Measurements from ENCODE around the gene C1orf115. TPM values are rescaled to one million over a fixed set of nuclear protein-coding genes. Genes with fewer than 3 reads are reported as not detected.
"Not testable (repeated sequence)": the region's sequence is repeated elsewhere in the genome, so short reads cannot be mapped to it uniquely, and the experiment has no call there.

Gene C1orf115
- total and polyA plus RNA-seq, 2 donors from 2014 or later: 29.0 to 53.8 TPM

DNA sequence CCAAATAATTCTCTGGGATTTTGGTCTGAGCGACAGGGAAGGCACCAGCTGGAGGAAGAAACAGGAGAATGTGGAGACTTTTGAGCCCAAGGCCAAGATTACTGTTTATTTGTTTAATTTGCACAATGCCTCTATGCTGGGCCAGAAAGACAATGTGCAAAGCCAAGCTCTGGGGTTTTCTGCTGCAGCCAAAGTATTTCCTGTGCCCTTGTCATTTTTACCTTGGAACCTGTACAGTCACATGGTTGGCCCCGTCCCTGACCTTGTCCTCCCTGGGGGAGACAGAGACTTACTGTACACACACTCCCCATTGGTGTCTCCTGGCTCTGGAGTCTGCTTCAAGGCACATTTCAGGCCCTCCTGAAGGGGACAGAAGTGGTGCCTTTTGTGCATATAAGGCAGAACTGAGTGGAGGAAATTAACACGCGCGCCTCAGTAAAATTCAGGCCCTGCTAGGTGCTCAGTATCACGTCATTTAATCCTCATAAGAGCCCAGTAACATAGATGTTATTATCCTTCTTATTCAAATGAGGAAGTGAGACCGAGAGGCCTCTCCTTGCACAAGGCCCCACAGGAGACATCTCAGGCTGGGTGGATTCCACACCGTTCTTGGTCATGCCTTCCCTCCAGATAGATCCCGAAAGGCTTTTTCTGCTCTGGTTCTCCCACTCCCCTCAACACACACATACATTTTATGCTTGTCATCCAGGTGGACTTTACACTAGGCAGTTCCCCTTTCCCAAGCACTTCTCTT, 21.1 kb downstream of the C1orf115 start:
- TF ChIP-seq CTCF (IDR thresholded peaks at IDR 0.05; ENCODE audit: borderline replicate concordance, extremely low read depth, insufficient read depth): no peak
- FAIRE-seq: no peak
- Histone ChIP-seq H3K27me3 (ENCODE audit: control insufficient read depth, insufficient read depth, low read length) (no peaks in the 10 kb centered on the region), H3K27ac (ENCODE audit: low read depth in 2 of 2, low read length in 2 of 2) (no peak overlapping the region), H3K9ac (ENCODE audit: low read length in 3 of 3) (no peak overlapping the region), H3K4me3 (ENCODE audit: low read length in 3 of 3) (no peak overlapping the region), H3K9me3 (ENCODE audit: control insufficient read depth in 2 of 3, insufficient read depth in 1 of 3, low read length in 3 of 3) (peaks cover 0 to 5% (median 0%) of the 10 kb centered on the region in 3 donors), H3K36me3 (ENCODE audit: control insufficient read depth in 2 of 3, insufficient read depth in 3 of 3, low read length in 3 of 3) (no peaks in the 10 kb centered on the region), H3K4me1 (ENCODE audit: control insufficient read depth in 2 of 3, insufficient read depth in 2 of 3, low read depth in 1 of 3, low read length in 3 of 3) (peaks cover 0 to 4% (median 3%) of the 10 kb centered on the region in 3 donors)
- no peak for DNase-seq
- intact Hi-C loops (cut with DNase I): no loop called here

DNA sequence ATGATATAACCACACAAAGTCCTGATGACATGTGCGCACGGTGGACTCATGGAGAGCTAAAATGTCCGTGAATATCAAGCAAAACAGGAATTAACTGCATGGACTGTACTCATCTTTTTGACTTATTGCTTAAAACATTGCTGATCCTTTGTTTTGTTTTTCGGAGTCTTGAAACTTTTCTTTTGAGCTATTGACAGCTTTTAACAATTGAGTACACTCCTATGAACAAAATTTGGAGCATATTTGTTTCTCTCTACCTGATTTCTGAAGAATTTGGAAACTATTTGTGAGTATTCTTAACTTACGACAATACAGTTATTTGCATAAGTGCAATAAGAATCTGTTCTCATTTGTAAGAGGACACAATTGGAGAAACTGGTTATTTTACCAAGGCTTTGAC, 25.8 kb downstream of the C1orf115 start:
- H3K27me3 ChIP-seq (ENCODE audit: control insufficient read depth, insufficient read depth, low read length); H3K27ac ChIP-seq (ENCODE audit: low read depth in 2 of 2, low read length in 2 of 2); H3K4me1 ChIP-seq (ENCODE audit: control insufficient read depth in 2 of 3, insufficient read depth in 2 of 3, low read depth in 1 of 3, low read length in 3 of 3); intact Hi-C loops (cut with DNase I); H3K4me3 ChIP-seq (ENCODE audit: low read length in 3 of 3); DNase-seq; H3K9ac ChIP-seq (ENCODE audit: low read length in 3 of 3); H3K36me3 ChIP-seq (ENCODE audit: control insufficient read depth in 2 of 3, insufficient read depth in 3 of 3, low read length in 3 of 3); FAIRE-seq; H3K9me3 ChIP-seq (ENCODE audit: control insufficient read depth in 2 of 3, insufficient read depth in 1 of 3, low read length in 3 of 3): not testable (repeated sequence)

DNA sequence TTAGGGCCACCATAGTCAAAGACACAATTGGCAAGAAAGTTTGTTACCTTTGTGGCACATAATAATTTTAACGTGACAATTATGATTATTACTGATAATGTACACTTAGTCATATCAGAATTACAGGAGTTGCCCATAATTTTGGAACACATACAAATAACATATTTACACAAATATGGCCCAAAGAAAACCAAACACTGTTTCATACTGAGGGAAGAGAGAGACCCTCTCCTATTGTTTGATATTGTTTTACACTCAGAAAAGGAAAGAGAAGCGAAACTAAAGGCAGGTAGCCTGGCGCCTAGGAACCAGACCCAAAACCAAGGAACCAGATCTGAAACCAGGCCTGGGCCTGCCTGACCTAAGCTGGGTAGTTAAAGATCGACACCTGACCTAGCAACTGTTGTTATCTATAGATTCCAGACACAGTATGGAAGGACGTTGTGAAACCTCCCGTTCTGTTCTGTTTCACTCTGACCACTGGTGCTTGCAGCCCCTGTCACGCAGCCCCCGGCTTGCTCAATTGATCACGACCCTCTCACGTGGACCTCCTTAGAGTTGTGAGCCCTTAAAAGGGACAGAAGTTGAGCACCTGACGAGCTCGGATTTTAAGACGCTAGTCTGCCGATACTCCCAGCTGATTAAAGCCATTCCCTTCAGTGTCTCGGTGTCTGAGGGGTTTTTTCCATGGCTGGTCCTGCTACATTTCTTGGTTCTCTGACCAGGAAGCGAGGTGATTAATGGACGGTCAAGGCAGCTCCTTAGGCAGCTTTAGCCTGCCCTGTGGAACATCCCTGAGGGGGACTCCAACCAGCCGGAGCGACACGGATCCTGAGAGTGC, 27.9 kb downstream of the C1orf115 start:
- Histone ChIP-seq H3K9ac (ENCODE audit: low read length in 3 of 3) (no peak overlapping the region), H3K4me1 (ENCODE audit: control insufficient read depth in 2 of 3, insufficient read depth in 2 of 3, low read depth in 1 of 3, low read length in 3 of 3) (no peaks in the 10 kb centered on the region), H3K36me3 (ENCODE audit: control insufficient read depth in 2 of 3, insufficient read depth in 3 of 3, low read length in 3 of 3) (no peaks in the 10 kb centered on the region), H3K9me3 (ENCODE audit: control insufficient read depth in 2 of 3, insufficient read depth in 1 of 3, low read length in 3 of 3) (peaks cover 0 to 5% (median 0%) of the 10 kb centered on the region in 3 donors), H3K4me3 (ENCODE audit: low read length in 3 of 3) (no peak overlapping the region), H3K27me3 (ENCODE audit: control insufficient read depth, insufficient read depth, low read length) (no peaks in the 10 kb centered on the region), H3K27ac (ENCODE audit: low read depth in 2 of 2, low read length in 2 of 2) (no peak overlapping the region)
- intact Hi-C loops (cut with DNase I): no loop called here
- FAIRE-seq (no peak), DNase-seq (no peak)
- no peak for TF ChIP-seq CTCF (IDR thresholded peaks at IDR 0.05; ENCODE audit: borderline replicate concordance, extremely low read depth, insufficient read depth)

DNA sequence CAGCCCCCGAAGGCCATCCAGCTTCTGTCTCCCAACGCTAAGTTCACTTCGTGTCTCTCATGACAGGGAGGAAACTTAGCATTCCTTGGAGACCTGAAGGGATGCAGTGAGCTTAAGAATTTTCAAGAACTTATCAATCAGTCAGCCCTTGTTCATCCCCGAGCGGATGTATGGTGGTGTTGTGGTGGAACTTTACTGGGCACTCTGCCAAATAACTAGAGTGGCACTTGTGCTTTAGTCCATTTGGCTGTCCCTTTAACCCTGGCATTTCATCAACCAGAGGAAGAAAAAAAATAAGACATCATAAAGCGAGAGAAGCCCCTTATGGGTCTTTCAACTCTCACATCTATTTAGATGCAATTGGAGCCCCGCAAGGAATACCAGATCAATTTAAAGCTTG, 31.1 kb downstream of the C1orf115 start:
- H3K4me1 ChIP-seq (ENCODE audit: control insufficient read depth in 2 of 3, insufficient read depth in 2 of 3, low read depth in 1 of 3, low read length in 3 of 3); H3K27ac ChIP-seq (ENCODE audit: low read depth in 2 of 2, low read length in 2 of 2); H3K36me3 ChIP-seq (ENCODE audit: control insufficient read depth in 2 of 3, insufficient read depth in 3 of 3, low read length in 3 of 3); DNase-seq; FAIRE-seq; intact Hi-C loops (cut with DNase I); H3K4me3 ChIP-seq (ENCODE audit: low read length in 3 of 3); H3K9me3 ChIP-seq (ENCODE audit: control insufficient read depth in 2 of 3, insufficient read depth in 1 of 3, low read length in 3 of 3); H3K27me3 ChIP-seq (ENCODE audit: control insufficient read depth, insufficient read depth, low read length); H3K9ac ChIP-seq (ENCODE audit: low read length in 3 of 3): not testable (repeated sequence)

Data from kidney (tissue), 14 donors.